Measurements from ENCODE around the gene CCDC171. TPM values are rescaled to one million over a fixed set of nuclear protein-coding genes. Genes with fewer than 3 reads are reported as not detected.
A peak's percentile ranks its signal among the peaks of the same experiment; 100 is the strongest.

Gene CCDC171
- total RNA-seq, 4 donors from 2014 or later, result 1.1 to 5.1 (median 3.6) TPM

- TF ChIP-seq EP300 (IDR thresholded peaks at IDR 0.05; ENCODE audit: low read depth) (no peak), POLR2A (IDR thresholded peaks at IDR 0.05) (no peak), POLR2AphosphoS5 (IDR thresholded peaks at IDR 0.05) (no peak)
- TF ChIP-seq, protein P1, sequence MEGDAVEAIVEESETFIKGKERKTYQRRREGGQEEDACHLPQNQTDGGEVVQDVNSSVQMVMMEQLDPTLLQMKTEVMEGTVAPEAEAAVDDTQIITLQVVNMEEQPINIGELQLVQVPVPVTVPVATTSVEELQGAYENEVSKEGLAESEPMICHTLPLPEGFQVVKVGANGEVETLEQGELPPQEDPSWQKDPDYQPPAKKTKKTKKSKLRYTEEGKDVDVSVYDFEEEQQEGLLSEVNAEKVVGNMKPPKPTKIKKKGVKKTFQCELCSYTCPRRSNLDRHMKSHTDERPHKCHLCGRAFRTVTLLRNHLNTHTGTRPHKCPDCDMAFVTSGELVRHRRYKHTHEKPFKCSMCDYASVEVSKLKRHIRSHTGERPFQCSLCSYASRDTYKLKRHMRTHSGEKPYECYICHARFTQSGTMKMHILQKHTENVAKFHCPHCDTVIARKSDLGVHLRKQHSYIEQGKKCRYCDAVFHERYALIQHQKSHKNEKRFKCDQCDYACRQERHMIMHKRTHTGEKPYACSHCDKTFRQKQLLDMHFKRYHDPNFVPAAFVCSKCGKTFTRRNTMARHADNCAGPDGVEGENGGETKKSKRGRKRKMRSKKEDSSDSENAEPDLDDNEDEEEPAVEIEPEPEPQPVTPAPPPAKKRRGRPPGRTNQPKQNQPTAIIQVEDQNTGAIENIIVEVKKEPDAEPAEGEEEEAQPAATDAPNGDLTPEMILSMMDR (IDR thresholded peaks at IDR 0.05), result no peak
- Histone ChIP-seq H3K4me1 (no peaks in the 10 kb centered on the region), H3K27ac (no peak overlapping the region), H3K27me3 (no peaks in the 10 kb centered on the region), H3K36me3 (no peaks in the 10 kb centered on the region), H3K9me3 (no peaks in the 10 kb centered on the region), H3K4me3 (no peak overlapping the region)
- no peak for DNase-seq
- in situ Hi-C loops (cut with MboI; ENCODE audit: low pct_ligation_motif_present in 1 of 4, low pct_unique_long_range_greater_than_20kb in 1 of 4, low sequenced_read_pairs in 3 of 4) (loop anchor here in 3 of 4 donors (25.0 kb wide), 1 partner anchor 401 kb away; no protein-coding TSS in a partner anchor), intact Hi-C loops (cut with DNase I; ENCODE audit: low total_unique reads) (no loop called here)
- 86 to 94% methylated on average over 3 to 4 of the region's 4 CpGs for WGBS, 2 donors (ENCODE audit: low coverage in 1 of 2)
Observed at GRCh38 chr9:15612962-15613361, 60.1 kb downstream of the CCDC171 start.

DNA sequence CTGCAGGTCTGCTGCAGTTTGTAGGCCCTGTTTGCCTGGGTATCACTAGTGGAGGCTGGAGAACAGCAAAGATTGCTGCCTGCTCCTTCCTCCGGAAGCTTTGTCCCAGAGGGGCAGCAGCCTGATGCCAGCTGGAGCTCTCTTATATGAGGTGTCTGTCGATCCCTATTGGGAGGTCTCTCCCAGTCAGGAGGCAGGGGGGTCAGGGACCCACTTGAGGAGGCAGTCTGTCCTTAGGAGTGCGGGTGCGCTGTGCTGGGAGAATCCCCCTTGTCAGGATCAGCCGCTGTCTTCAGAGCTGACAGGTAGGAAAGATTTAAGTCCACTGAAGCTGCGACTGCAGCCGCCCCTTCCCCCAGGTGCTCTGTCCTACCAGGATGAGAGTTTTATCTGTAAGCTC, 64.9 kb downstream of the CCDC171 start:
- Histone ChIP-seq H3K27ac (no peak overlapping the region), H3K27me3 (no peaks in the 10 kb centered on the region), H3K36me3 (no peaks in the 10 kb centered on the region), H3K4me1 (no peaks in the 10 kb centered on the region), H3K9me3 (no peaks in the 10 kb centered on the region), H3K4me3 (no peak overlapping the region)
- in situ Hi-C loops (cut with MboI; ENCODE audit: low pct_ligation_motif_present in 1 of 4, low pct_unique_long_range_greater_than_20kb in 1 of 4, low sequenced_read_pairs in 3 of 4) (loop anchor here in 3 of 4 donors (25.0 kb wide), 1 partner anchor 405 kb away; no protein-coding TSS in a partner anchor), intact Hi-C loops (cut with DNase I; ENCODE audit: low total_unique reads) (no loop called here)
- DNase-seq, result no peak
- 96% methylated on average over 7 of the region's 7 CpGs; no CpG with 5 or more reads in 1 of the 2 donors for WGBS, 2 donors (ENCODE audit: low coverage in 1 of 2)
- no peak for TF ChIP-seq POLR2AphosphoS5 (IDR thresholded peaks at IDR 0.05)
- TF ChIP-seq, protein P1 (IDR thresholded peaks at IDR 0.05), result no peak
- no peak for TF ChIP-seq EP300 (IDR thresholded peaks at IDR 0.05; ENCODE audit: low read depth)
- TF ChIP-seq POLR2A (IDR thresholded peaks at IDR 0.05), result no peak

DNA sequence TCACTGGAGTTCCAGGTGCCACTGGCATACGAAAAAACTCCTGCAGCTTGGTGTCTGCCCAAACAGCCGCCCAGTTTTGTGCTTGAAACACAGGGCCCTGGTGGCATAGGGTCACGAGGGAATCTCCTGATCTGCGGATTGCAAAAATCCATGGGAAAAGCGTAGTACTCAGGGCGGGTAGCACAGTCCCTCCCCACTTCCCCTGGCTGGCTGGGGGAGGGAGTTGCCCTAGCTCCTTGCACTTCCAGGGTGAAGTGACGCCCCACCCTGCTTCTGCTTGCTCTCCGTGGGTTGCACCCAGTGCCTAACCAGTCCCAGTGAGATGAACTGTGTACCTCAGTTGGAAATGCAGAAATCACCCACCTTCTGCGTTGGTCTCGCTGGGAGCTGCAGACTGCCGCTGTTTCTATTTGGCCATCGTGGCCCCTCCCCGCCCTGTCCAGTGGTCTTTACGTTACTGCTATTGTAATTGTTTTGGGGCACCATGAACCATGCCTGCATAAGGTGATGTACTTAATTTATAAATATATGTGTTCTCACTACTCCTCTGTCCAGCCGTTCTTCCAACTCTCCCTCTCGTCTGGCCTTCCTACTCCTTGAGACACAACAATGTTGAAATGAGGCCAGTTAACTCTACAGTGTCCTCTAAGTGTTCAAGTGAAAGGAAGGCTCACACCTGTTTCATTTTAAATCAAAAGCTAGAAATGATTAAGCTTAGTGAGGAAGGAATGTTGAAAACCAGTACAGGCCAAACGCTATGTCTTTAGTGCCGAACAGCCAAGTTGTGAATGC, 65.9 kb downstream of the CCDC171 start:
- intact Hi-C loops (cut with DNase I; ENCODE audit: low total_unique reads) (no loop called here), in situ Hi-C loops (cut with MboI; ENCODE audit: low pct_ligation_motif_present in 1 of 4, low pct_unique_long_range_greater_than_20kb in 1 of 4, low sequenced_read_pairs in 3 of 4) (loop anchor here in 3 of 4 donors (25.0 kb wide), 1 partner anchor 406 kb away; no protein-coding TSS in a partner anchor)
- Histone ChIP-seq H3K9me3 (no peaks in the 10 kb centered on the region), H3K36me3 (no peaks in the 10 kb centered on the region), H3K27ac (no peak overlapping the region), H3K27me3 (no peaks in the 10 kb centered on the region), H3K4me3 (no peak overlapping the region), H3K4me1 (no peaks in the 10 kb centered on the region)
- TF ChIP-seq, protein P1 (IDR thresholded peaks at IDR 0.05), result no peak
- TF ChIP-seq POLR2A (IDR thresholded peaks at IDR 0.05) (no peak), EP300 (IDR thresholded peaks at IDR 0.05; ENCODE audit: low read depth) (no peak), POLR2AphosphoS5 (IDR thresholded peaks at IDR 0.05) (no peak)
- no peak for DNase-seq
- WGBS, 2 donors (ENCODE audit: low coverage in 1 of 2), result 89 to 94% methylated on average over 13 to 18 of the region's 18 CpGs

- Histone ChIP-seq H3K4me1 (no peaks in the 10 kb centered on the region), H3K9me3 (no peaks in the 10 kb centered on the region), H3K4me3 (no peak overlapping the region), H3K27ac (no peak overlapping the region), H3K36me3 (no peaks in the 10 kb centered on the region), H3K27me3 (no peaks in the 10 kb centered on the region)
- no peak for DNase-seq
- TF ChIP-seq, protein P1 (IDR thresholded peaks at IDR 0.05), result peak in 1 of 5 experiments; percentile 7
- no peak for TF ChIP-seq POLR2AphosphoS5 (IDR thresholded peaks at IDR 0.05)
- intact Hi-C loops (cut with DNase I; ENCODE audit: low total_unique reads), result no loop called here
- WGBS, 2 donors (ENCODE audit: low coverage in 1 of 2), result 15 to 26% methylated on average over 1 of the region's 1 CpG
- in situ Hi-C loops (cut with MboI; ENCODE audit: low pct_ligation_motif_present in 1 of 4, low pct_unique_long_range_greater_than_20kb in 1 of 4, low sequenced_read_pairs in 3 of 4), result loop anchor here in 3 of 4 donors (25.0 kb wide), 1 partner anchor 410 kb away; no protein-coding TSS in a partner anchor
Observed at GRCh38 chr9:15622318-15622971, 69.6 kb downstream of the CCDC171 start.
